Right ventricle myocardium superior (tissue), 1 donor: Measurements from ENCODE around the gene CALHM2. TPM values are rescaled to one million over a fixed set of nuclear protein-coding genes. Genes with fewer than 3 reads are reported as not detected.

Experiments
- ATAC-seq: fragments of 200-7000 bp; cut with Tn5 transposase; one replicate; pipeline ENCODE4 v1.9.1; 2020; ENCODE audit warnings: mild to moderate bottlenecking; ENCODE audit not compliant: poor library complexity
- DNase-seq: peaks from one replicate; pipeline ENCODE4 v3.0.0-alpha.2; 2020
- intact Hi-C: fragments of 100-400 bp; cut with DNase I; formaldehyde crosslinking; loops from one replicate; pipeline ENCODE4 v1.11.2; 2022
- total RNA-seq: library from RNA; stranded (reverse); fragmentation: NEBNext Ultra II Directional; extraction: Animal tissue kit (Norgen Biotek cat#: 25700); gene quantifications from one replicate; pipeline ENCODE4 v1.2.1, GENCODE V29; 2021
- donor health status: DM: no; HTN: yes; CAD: no; lungs with severe emphysema.

CALHM2 gene
- total RNA-seq, 1 donor from 2014 or later, result 11.6 TPM

DNA sequence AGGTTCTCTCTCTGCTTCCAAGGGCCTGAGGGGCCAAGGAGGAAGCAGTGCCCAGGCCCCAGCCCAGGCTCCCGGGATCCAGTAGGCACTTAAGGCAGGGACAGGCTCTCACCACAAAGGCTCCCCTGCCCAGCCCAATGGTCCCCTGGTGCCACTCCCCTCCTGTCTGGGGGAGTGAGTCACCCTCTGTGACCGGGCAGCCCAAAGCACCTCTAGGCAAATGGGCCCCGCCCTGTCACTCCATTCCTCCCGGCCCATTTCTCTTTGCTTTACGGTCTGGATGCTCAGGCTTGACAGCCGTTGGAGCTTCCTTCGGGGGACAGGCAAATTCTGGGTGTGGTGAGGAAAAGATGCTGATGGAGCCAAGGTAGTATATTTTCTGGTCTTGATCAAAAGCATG, 27.0 kb upstream of the CALHM2 start, which contains the start of gene CALHM3:
TSS of gene CALHM3 (minus strand) at position 106 of the 400 bp plus-strand sequence. CDS start 208 bp downstream, outside the sequence.
- intact Hi-C loops, result no loop called here
- DNase-seq (no peak), ATAC-seq (no peak)

DNA sequence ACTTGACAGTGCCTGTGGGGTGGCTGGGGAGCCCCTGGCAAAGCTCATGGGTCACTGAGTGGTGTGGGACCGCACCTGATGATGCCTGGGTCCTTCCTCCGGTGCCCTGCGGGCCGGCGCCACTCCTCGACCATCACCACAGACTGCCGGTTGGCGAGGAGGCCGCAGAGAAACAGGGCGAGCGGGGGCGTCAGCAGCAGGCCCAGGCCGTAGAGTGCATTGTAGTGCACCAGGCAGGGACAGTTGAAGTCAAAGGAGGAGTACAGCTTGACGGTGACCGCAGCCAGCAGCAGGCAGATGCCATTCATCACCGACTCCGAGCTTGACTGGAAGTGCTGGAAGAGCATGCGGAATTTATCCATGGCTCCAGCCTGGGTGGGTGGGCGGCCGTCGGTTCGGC, 26.5 kb upstream of the CALHM2 start:
- no peak for ATAC-seq
- no peak for DNase-seq
- intact Hi-C loops, result no loop called here

DNA sequence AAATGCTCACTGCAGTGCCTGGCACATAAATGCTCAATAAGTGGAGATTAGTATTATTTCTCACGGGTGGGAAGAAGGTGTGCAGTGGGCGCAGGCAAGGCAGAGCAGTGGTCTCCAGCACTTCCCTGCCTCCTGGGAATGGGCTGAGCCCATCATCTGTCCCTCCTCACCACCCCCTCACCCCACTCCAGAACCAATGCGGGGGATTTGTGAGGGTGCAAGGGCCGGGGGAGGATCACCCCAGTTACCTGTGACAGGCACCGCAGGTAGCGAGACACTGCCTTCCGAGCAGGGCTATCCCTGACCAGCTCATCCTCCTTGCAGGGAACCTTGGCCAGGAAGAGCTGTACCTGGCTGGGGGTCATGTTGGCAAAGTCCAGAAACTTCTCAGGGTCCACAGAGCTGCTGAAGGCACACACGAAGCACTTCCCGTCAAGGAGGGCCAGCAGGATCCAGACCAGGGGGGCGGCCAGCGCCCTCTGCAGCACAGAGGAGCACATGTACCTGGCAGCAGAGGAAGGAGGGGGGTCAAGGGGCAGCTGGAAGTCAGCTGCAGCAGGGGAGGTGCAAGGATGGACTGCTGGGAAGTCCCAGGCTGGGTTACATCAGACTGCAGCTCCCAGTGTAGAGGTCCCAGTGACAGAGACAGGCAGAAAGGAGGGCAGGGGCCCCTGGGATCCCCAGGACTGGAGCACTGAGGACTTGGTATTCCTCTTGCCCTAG, 24.0 kb upstream of the CALHM2 start:
- intact Hi-C loops, result no loop called here
- DNase-seq (no peak), ATAC-seq (no peak)

DNA sequence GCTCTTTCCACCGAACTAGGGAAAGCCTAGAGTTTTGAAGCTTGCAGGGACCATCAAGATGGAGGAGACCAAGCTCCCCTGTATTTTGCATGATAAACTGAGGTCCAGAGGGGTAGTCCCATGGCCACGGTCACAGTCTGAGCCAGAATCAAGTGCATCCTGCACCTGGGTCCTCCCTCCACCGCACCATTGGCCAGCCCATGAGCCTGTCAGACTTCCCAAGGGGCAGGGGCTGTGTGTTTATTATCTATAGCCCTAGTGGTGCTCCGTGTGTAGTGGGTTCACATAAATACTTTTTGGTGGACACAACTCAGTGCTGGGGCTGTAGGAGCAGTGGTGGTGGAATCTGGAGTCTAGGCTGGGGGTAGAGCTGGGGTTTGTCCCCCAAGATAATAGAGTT, 23.3 kb upstream of the CALHM2 start:
- intact Hi-C loops, result no loop called here
- DNase-seq, result no peak
- ATAC-seq, result no peak

DNA sequence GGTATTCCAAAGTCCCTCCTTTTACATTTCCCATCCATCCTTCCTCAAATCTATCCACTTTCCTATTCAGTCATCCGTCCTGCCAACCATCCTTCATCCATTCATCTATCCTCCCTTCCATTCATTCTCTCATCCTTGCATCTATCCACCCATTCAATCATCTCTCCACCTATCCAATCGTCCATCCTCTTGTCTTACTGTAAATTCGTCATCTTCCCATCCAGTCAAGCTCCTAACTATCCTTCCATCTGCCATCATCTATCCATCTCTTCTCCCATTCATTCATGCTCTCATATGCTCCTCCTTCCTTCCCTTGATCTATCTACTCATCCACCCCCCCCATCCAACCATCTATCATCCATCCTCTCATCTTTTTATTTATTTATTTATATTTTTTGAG, 21.9 kb upstream of the CALHM2 start:
- intact Hi-C loops, result no loop called here
- ATAC-seq (no peak), DNase-seq (no peak)

DNA sequence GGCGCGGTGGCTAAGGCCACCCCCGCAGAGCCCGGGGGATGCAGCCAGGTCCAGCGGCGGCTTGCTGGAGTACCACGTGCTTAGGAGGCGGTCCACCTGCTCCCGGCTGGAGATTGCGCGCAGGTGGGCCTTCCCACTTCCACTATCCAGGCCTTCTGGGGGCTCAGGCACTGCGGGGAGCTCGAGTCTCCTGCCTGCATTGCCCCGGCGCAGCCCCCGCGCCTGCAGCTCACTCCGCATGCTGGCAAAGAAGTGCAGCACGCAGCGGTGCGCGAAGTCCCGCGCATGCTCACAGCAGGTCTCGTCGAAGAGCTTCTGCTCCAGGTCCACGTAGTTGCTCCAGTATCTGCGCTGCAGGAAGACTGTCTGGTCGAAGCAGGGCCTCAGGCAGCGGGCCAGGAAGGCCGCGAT, 21.1 kb upstream of the CALHM2 start:
- ATAC-seq, result no peak
- DNase-seq, result no peak
- intact Hi-C loops, result no loop called here

DNA sequence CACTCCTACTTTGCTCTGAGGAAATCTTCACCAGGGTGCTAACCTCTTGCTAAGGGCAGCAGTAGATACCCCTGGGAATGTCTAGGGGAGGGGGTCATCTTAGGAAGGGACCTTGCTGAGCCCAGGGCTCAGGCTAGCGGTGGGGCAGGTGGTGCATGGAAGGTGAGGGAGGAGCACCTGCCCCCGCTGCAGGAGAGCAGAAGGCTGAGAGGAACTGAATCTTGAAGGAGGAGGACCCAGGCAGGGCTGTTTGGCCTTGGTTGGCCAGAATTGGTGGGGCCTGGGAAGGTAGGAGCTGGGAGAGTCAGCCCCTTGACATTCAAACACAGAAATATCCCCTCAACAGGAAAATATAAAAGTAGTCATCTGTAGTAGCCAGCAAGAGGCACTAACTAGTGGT, 19.8 kb upstream of the CALHM2 start:
- no peak for DNase-seq
- ATAC-seq, result no peak
- intact Hi-C loops, result no loop called here

DNA sequence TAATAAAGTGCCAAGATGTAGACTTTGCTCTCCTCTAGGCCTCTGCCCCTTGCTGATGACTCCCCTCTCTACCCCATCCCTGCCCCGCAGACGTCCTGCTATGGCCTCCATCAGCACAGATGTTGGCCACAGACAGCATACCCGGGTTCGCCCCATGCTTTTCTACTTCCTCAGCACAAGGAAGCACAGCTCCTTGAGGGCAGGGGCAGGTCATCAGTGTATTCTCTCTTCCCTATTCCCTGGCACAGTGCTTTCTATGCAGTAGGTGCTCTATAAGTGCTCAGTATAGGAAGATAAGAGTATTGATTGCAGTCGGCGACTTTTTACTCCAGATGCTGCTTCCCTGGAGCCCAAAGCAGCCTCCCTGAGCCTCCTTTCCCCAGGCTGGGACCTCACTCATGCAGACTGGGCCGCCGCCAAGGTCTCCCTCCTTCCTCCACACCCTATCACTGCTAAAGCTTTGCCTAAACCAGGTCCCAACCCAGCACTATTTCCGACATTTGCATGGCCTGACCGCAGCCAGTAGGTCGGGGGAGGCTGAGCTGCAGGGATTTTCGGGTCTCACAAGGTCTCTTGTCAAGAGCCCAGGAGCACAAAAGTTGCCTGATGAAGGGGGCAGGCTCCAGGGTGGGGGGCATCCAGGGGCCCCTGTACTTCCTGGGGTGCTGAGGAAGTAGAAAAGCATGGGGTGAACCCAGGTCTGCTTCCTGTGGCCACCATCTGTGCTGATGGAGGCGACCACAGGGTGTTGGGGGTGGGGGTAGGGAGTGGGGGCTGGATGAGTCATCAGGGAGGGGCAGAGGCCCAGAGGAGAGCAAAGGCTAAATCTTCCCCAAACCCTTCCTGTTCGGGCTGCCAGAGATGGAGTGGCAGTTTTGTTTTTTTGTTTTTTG, 18.8 kb upstream of the CALHM2 start:
- peak; percentile 76 for ATAC-seq
- peak; percentile 75 for DNase-seq
- intact Hi-C loops, result no loop called here

DNA sequence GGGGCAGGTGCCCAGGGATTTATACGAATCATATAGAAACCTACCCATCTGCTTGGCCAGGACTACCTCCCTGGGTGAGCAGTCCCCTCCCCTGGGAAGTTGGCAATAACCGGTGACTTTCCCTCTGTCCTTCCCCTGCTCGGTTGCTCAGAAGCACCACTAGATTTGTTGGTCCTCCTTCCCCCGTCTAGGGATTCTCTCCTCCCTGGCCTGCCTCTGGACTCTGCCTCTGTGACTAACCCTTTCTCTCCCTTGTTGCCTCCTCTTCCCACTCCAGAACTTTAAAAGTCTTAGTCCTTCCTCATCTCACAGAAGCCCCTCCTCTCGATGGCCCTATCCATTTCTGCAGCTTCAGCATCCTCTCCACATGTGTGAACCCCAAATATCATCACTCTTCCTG, 17.0 kb upstream of the CALHM2 start:
- no peak for DNase-seq
- ATAC-seq, result no peak
- intact Hi-C loops, result no loop called here

DNA sequence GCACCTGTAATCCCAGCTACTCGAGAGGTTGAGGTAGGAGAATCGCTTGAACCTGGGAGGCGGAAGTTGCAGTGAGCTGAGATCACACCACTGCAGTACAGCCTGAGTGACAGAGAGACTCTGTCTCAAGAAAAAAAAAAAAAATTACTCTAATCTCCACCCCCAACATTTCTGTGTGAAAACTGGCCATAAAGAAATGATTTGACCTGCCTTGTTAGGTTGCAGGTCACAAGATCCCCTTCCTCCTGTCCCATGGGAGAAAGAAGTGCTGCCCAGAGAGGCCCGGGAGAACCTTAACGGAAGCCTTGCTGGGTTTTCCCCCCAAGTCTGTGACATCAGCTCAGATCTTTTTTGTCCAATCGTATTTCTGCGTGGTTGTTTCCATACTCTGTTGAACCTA, 15.2 kb upstream of the CALHM2 start:
- DNase-seq, result no peak
- intact Hi-C loops, result no loop called here

DNA sequence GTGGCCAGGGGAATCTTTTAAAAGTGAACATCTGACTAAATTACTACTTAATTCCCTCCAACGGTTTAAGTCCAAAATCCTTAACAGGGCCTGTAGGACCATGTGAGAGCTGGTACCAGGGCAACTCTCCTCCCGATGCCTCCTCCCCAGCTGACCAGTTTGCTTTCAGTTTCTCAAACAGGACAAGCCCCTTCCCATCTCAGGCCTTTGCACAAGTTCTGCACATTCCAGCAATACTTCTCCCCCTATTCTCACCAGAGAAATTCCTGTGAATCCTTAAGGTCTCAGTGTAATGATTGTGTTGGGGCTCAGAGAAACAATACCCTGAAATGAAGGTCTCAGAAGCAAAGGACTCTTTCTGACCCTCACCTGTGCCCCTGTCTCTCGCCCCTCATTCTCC, 14.6 kb upstream of the CALHM2 start:
- ATAC-seq, result no peak
- DNase-seq, result no peak
- intact Hi-C loops, result no loop called here

More for the DNA sequence above, 15.2 kb upstream of the CALHM2 start:
- no peak for ATAC-seq

DNA sequence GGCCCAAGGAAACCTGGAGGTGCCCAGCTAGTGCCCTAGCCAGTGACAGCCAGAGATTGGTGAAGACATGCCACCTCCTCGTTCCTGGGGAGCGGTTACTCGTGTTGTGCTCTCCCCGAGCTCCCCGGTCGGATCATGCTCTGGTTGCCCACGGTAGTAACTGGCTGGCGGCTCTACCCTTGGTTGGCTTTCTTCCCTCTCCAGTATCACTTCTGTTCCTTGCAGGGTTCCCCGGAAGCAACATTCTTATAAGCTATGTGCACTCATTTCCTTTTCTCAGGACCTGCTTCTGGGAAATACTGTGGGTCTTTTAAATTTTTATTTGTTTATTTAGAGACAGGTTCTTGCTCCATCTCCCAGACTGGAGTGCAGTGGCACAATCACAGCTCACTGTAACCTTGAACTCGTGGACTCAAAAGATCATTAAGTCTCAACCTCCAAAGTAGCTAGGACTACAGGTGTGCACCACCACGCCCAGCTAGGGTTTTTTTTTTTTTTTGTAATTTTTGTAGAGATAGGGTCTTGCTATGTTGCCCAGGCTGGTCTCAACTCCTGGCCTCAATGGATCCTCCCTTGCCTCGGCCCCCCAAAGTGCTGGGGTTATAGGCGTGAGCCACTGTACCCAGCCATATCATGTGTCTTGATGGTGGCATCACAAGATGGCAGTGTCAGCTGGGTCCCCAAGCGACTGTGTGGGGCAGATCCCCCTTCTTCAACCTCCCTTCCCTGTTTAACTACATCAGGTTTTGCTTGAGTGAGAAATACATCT, 13.4 kb upstream of the CALHM2 start:
- intact Hi-C loops, result no loop called here
- no peak for DNase-seq
- ATAC-seq, result no peak

DNA sequence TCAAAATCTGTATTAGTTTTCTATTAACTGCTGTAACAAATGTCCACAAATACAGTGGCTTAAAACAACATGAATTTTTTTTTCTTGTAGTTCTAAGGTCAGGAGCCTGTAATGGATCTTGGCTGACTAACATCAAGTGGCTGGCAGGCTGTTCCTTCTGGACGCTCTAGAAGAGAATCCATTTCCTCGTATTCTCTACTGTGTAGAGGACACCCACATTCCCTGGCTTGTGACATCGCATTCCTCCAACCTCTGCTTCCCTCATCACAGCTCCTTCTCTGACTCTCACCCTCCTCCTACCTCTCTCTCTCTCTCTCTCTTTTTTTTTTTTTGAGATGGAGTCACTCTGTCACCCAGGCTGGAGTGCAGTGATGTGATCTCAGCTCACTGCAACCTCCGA, 11.3 kb upstream of the CALHM2 start:
- no peak for DNase-seq
- intact Hi-C loops, result no loop called here
- no peak for ATAC-seq

DNA sequence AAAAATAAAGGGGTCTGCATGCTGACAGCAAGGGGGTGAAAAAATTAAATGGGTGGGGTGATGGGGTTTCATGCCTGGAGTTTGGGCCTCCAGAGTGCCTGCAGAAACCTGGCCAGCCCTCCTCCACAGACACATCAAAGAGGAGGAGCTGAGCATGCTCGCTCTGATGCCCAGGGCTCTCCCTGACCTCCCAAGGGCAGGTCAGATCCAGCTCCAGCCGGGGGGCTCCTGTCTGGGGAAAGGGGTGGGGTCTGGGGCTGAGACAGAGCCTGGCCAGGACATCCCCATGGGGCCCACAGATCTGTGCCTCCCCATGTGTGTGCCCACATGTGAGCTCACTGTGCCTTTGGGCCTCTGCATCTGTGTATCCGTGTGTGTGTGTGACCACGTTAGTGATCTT, 7.4 kb upstream of the CALHM2 start:
- intact Hi-C loops, result no loop called here
- no peak for DNase-seq

DNA sequence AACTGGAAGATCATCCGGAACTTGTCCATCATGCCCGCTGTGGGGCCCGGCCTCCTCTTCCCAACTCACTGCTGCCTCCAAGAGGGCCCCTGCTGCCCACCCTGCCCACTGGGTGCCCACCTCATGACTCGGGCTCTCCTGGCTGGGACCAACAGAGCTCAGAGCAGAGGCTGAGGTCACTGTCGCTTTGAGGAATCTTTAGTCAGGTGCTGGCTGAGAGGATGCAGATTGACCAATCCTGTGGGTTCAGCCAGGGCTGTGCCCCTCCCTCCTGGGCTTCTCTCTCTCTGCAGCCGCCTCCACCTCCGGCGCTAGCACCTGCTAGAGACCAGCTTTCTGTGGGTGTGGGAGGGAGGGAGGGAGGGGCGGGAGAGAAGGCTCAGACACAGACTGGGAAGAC, 6.5 kb upstream of the CALHM2 start, which contains the start of gene CALHM1:
TSS of gene CALHM1 (minus strand) at position 181 of the 400 bp plus-strand sequence. CDS start at position 32, 149 bp downstream.
- ATAC-seq (no peak), DNase-seq (no peak)
- intact Hi-C loops, result no loop called here

More for the DNA sequence above, 7.4 kb upstream of the CALHM2 start:
- no peak for ATAC-seq

DNA sequence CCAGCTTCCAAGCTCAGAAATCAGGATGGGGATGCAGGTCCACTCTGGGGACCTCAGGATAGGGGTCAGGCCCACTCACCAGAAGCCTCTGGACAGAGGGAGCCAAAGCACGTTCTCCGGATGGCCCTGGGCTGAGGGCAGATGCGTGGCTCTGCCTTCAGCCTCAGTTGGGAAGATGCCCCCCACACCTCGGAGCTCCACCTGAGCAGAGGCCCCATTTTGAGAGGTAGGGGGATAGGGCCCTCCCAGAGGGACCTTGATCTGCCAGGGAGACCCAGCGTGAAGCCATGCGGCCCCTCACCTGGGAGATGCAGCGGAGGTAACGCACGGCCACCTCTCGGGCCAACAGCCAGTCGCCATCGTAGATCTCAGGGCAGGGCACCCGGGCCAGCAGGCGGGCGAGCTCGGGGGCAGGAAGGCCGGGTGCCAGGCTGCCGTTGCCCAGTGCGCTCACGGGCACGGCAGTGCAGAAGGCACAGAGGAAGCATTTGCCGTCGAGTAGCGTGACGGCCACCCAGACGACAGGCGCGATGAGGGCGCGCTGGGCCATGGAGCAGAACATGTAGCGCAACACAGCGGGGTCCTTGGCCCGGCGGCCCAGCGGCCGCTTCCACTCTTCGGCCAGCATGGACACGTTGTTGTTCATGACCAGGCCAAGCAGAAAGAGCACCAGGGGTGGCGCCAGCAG, 5.9 kb upstream of the CALHM2 start:
- intact Hi-C loops, result no loop called here
- ATAC-seq, result no peak
- no peak for DNase-seq

DNA sequence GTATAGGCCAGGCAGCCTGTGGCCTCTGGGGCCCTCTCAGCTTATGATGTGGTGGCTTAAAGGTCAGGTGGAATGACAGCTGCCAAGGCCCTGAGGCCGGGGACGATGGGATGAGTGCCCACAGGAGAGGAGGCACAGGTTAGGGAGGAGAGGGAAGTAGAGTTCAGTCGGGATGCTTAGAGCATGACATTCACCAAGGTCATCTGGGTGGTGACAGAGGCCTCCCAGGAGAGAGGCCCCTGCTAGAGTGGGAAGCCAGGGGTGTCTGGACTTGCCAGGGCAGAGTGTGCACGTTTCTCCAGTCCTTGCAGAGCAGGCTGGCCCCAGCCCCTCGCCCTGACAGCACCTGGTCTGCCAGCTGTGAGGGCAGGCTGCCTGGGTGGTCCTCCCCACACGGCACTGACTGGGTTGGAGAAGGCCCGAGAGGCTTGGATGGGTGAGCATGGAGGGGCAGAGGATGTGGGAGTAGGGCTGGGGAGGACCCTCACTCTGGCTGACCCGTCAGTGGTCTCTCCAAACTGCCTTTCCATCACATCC, 5.1 kb upstream of the CALHM2 start:
- no peak for ATAC-seq
- DNase-seq, result no peak
- intact Hi-C loops, result no loop called here

DNA sequence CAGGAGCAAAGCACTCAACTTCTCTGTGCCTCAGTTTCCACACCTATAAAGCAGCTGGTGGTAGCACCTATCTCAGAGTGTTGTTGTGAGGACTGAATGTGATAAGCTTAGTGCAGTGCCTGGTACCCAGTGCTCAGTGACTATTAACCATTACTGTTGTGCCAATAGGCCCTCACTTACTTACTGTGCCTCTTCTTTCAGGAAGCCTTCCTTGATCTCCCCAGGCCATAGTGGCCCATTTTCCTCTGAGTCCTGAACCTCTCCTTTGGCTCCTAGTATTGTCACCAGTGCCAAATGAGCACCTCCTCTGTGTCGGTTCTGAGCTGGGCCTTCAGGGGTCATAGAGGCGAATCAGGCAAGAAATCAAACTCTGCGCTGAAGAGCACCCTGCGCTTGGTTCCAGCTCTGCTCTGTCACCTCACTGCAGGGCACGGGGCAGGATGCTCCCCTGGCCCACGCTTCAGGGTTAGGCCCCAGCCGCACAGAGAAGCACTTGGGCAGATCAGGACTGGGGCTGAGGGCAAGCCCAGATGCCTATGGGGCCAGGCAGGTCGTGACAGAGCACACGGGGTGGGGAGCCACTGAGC, 4.0 kb upstream of the CALHM2 start:
- DNase-seq, result no peak
- intact Hi-C loops, result no loop called here
- ATAC-seq, result no peak
